Measurements from ENCODE around the gene OLA1. TPM values are rescaled to one million over a fixed set of nuclear protein-coding genes. Genes with fewer than 3 reads are reported as not detected.

OLA1 gene
- total and polyA plus RNA-seq, 5 donors: 66.9 to 84.4 (median 73.6) TPM

DNA sequence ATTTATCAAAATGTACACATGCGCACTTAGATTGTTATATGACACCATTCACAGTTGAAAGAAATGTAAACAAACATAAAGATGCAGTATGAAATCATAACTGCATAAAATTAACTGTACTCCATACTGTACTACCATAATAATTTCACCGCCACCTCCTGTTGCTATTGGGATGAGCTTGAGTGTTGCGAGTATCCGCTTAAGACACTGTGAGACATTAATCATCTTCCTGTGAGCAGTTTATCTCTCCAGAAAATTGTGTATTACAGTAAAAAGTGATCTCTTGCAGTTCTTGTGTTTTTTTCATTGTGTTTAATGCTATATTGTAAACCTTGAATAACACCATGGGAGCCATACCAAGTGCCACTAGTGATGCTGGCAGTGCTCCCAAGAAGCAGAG, 46.1 kb downstream of the OLA1 start:
- ATAC-seq: no peak
- H3K27me3 ChIP-seq (ENCODE audit: control insufficient read depth, insufficient read depth): no peaks in the 10 kb centered on the region
- no peaks in the 10 kb centered on the region for H3K4me1 ChIP-seq (ENCODE audit: control insufficient read depth, insufficient read depth, low read length)
- intact Hi-C loops (cut with DNase I): no loop called here
- 98% methylated on average over 4 of the region's 4 CpGs for WGBS
- no peak overlapping the region for H3K4me3 ChIP-seq (ENCODE audit: low read length)
- no peaks in the 10 kb centered on the region for H3K9me3 ChIP-seq (ENCODE audit: control insufficient read depth, low read length)
- H3K27ac ChIP-seq (ENCODE audit: low read length): no peak overlapping the region
- no peak for DNase-seq

DNA sequence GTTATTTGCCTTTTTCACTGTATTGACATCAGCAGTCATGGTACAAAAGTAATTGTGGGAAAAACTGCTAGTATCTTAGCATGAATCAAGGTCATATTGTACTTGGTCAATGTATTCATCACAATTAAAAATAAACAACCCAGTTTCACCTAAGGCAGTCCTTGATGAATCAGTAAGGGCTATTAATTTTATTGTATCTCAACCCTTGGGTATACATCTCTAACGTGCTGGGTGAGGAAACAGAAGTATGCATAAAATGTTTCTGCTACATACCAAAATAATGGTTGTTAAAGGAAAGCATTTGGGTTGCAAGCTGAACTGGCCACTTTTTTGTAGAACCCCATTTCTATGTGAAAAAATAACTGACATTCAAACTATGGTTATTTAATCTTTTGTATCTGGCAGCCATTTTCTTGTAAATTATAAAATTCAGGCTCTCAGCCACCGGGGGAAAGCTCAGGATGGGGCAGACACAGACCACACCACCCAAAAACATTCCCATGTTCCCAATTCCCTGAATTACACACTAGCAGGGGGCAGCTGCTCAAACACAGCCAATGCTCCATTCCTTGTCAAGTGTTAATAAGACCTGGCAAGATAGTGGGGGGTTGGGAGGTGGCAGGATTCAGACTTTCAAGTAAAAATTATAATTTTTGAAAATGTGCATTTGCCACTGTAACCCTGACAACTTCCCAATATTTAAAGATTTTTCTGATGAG, 49.3 kb downstream of the OLA1 start:
- Histone ChIP-seq H3K27ac (ENCODE audit: low read length) (no peak overlapping the region), H3K27me3 (ENCODE audit: control insufficient read depth, insufficient read depth) (no peaks in the 10 kb centered on the region), H3K9me3 (ENCODE audit: control insufficient read depth, low read length) (no peaks in the 10 kb centered on the region), H3K4me1 (ENCODE audit: control insufficient read depth, insufficient read depth, low read length) (no peaks in the 10 kb centered on the region), H3K4me3 (ENCODE audit: low read length) (no peak overlapping the region)
- intact Hi-C loops (cut with DNase I): no loop called here
- DNase-seq (no peak), ATAC-seq (no peak)
- 81% methylated on average over 2 of the region's 2 CpGs for WGBS

DNA sequence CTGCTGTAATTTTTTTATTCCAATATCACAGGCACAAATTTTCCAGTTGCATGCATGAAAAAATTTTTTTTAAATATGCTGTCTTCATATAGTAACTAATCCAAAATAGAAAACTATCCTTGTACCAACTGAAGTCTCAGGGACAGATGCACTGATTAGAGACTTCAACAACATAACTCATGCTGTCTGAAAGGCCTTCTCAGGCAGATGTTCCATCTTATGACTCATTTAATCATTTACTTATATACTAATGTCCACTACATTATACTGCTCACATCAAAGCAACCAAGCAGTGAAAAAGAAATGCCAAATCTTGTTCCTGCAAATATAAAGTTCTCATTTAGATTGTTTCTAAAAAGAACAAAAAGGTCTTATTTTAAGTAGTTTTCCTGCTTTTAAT, 53.1 kb downstream of the OLA1 start:
- intact Hi-C loops (cut with DNase I): no loop called here
- no peaks in the 10 kb centered on the region for H3K4me1 ChIP-seq (ENCODE audit: control insufficient read depth, insufficient read depth, low read length)
- no peaks in the 10 kb centered on the region for H3K9me3 ChIP-seq (ENCODE audit: control insufficient read depth, low read length)
- no peaks in the 10 kb centered on the region for H3K27me3 ChIP-seq (ENCODE audit: control insufficient read depth, insufficient read depth)
- H3K27ac ChIP-seq (ENCODE audit: low read length): no peak overlapping the region
- ATAC-seq (no peak), DNase-seq (no peak)
- no peak overlapping the region for H3K4me3 ChIP-seq (ENCODE audit: low read length)

DNA sequence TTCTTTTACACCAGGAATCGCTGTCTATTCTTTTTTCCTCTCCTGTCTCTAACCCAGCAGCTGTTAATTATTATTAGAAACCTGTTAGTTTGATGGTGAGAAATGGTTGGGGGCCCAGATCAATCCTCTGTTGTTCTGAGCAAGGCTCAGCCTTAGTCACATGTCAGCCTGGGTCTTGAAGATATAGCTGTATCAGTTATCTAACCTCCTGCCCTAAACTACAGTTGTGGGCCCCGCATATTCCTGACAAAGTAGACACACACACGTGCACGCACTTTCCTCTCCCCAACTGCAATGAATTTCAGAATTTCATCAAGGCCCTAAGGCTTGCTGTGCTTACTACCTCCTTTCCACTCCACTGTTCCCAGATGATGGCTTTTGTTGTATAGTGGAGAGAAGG, 54.6 kb downstream of the OLA1 start:
- ATAC-seq: no peak
- WGBS: 95% methylated on average over 4 of the region's 4 CpGs

DNA sequence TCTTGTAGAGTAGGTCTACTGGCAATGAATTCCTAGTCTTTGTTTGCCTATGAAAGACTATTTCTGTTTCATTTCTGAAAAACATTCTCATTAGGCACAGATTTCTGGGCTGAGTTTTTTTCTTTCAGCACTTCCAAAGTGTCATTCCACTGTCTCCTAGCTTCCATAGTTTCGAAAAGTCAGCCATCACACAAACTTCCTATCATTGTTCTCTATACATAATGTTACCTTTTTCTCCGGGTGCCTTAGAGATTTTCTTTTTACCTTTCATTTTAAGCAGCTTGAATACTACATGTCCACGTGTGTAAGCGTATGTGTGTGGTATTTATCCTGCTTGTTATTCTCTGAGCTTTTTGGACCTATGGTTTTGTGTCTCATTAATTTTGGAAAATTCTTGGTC, 55.7 kb downstream of the OLA1 start:
- WGBS: 92% methylated on average over 4 of the region's 4 CpGs
- no peaks in the 10 kb centered on the region for H3K9me3 ChIP-seq (ENCODE audit: control insufficient read depth, low read length)
- H3K4me3 ChIP-seq (ENCODE audit: low read length): no peak overlapping the region
- H3K27me3 ChIP-seq (ENCODE audit: control insufficient read depth, insufficient read depth): no peaks in the 10 kb centered on the region
- DNase-seq (no peak), ATAC-seq (no peak)
- no peak overlapping the region for H3K27ac ChIP-seq (ENCODE audit: low read length)
- no peaks in the 10 kb centered on the region for H3K4me1 ChIP-seq (ENCODE audit: control insufficient read depth, insufficient read depth, low read length)
- intact Hi-C loops (cut with DNase I): no loop called here

More for the DNA sequence above, 54.6 kb downstream of the OLA1 start:
- H3K27ac ChIP-seq (ENCODE audit: low read length): no peak overlapping the region
- H3K9me3 ChIP-seq (ENCODE audit: control insufficient read depth, low read length): no peaks in the 10 kb centered on the region
- no peak overlapping the region for H3K4me3 ChIP-seq (ENCODE audit: low read length)
- DNase-seq: no peak
- H3K27me3 ChIP-seq (ENCODE audit: control insufficient read depth, insufficient read depth): no peaks in the 10 kb centered on the region
- H3K4me1 ChIP-seq (ENCODE audit: control insufficient read depth, insufficient read depth, low read length): no peaks in the 10 kb centered on the region
- intact Hi-C loops (cut with DNase I): no loop called here

DNA sequence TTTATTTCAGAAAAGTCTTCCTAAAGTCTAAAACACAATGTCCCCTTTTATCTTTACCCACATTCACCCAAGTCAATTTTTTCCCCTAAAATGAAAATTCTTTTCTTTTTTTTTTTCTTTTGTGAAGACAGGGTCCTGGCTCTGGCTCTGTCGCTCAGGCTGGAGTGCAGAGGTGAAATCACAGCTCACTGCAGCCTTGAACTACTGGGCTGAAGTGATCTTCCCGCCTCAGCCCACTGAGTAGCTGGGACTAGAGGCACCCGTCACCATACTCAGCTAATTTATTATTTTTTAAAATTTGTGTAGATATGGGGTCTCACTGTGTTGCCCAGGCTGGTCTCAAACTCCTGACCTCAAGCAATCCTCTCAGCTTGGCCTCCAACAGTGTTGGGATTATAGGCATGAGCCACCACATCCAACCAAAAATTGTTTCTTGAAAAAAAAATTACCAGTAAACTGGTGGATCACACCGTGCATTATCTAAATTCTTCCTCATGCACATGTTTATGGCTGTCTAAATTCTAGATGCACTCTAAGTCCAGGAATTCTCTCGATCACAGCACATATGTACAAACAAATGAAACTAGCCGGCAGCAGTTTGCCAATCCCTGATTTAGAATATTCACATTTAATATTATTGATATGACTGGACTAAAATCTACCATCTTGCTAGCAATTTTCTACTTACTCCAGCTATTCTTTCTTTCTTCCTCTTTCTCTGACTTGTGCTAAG, 56.8 kb downstream of the OLA1 start:
- 98% methylated on average over 6 of the region's 6 CpGs for WGBS
- DNase-seq: no peak
- Histone ChIP-seq H3K27me3 (ENCODE audit: control insufficient read depth, insufficient read depth) (no peaks in the 10 kb centered on the region), H3K4me1 (ENCODE audit: control insufficient read depth, insufficient read depth, low read length) (no peaks in the 10 kb centered on the region), H3K9me3 (ENCODE audit: control insufficient read depth, low read length) (no peaks in the 10 kb centered on the region), H3K27ac (ENCODE audit: low read length) (no peak overlapping the region), H3K4me3 (ENCODE audit: low read length) (no peak overlapping the region)
- intact Hi-C loops (cut with DNase I): no loop called here
- no peak for ATAC-seq

DNA sequence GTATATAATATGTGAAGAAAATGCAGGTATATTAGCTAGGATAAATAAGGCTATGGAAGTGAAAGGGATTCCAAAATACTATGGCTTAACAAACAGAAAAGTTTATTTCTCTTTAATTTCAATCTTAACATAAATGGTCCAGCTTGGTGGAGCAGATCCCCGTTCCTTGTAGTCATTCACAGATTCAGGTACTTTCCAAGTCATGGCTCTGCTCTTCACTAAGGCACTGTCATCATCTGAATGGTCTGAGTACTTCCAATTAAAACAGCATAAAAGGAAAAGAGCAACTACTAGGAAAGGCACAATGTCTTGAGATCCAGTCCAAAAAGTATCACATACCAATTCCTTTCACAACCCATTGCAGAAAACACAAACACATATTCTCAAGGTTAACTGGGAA, 63.4 kb downstream of the OLA1 start:
- no peak overlapping the region for H3K27ac ChIP-seq (ENCODE audit: low read length)
- H3K9me3 ChIP-seq (ENCODE audit: control insufficient read depth, low read length): no peaks in the 10 kb centered on the region
- no peak for DNase-seq
- H3K4me3 ChIP-seq (ENCODE audit: low read length): no peak overlapping the region
- no peaks in the 10 kb centered on the region for H3K27me3 ChIP-seq (ENCODE audit: control insufficient read depth, insufficient read depth)
- no peak for ATAC-seq
- intact Hi-C loops (cut with DNase I): no loop called here
- 90% methylated on average over 1 of the region's 1 CpG for WGBS
- H3K4me1 ChIP-seq (ENCODE audit: control insufficient read depth, insufficient read depth, low read length): no peaks in the 10 kb centered on the region

DNA sequence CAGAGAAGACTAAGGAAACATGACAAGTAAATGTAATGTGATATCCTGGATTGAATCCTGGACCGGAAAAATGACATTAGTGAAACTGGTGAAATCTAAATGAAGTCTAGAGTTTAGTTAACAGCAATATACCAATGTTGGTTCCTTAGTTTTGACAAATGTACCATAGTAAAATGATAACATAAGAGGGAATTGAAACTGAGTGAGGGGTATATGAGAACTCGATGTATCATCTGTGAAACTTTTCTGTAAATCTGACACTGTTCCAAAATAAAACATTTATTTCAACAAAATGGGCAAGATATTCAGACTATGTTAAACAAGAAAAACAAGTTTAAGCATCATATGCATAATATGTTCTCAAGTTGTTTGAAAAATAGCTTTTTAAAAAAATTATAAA, 63.8 kb downstream of the OLA1 start:
- Histone ChIP-seq H3K4me3 (ENCODE audit: low read length) (no peak overlapping the region), H3K4me1 (ENCODE audit: control insufficient read depth, insufficient read depth, low read length) (no peaks in the 10 kb centered on the region), H3K27ac (ENCODE audit: low read length) (no peak overlapping the region), H3K9me3 (ENCODE audit: control insufficient read depth, low read length) (no peaks in the 10 kb centered on the region), H3K27me3 (ENCODE audit: control insufficient read depth, insufficient read depth) (no peaks in the 10 kb centered on the region)
- intact Hi-C loops (cut with DNase I): no loop called here
- ATAC-seq (no peak), DNase-seq (no peak)
- WGBS: 90% methylated on average over 2 of the region's 2 CpGs

DNA sequence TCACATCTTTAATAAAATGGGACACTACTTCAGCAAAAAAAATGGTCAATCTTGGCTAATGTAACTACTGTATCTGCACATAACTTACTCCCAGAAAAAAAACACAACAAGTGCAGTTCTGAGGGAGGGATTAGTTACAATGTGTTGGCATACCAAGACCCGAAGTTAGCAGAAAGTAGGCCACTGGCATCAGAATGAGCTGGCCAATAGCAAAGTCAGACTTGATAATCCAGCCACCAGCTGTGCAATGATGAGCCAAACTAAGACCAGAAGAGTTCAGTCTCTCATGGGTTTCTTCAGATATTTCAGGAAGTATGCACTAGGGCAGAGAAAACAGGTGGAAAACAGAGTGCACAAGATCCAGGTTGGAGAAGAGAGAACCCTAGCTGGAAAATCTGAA, 65.3 kb downstream of the OLA1 start:
- no peaks in the 10 kb centered on the region for H3K27me3 ChIP-seq (ENCODE audit: control insufficient read depth, insufficient read depth)
- 81% methylated on average over 1 of the region's 1 CpG for WGBS

DNA sequence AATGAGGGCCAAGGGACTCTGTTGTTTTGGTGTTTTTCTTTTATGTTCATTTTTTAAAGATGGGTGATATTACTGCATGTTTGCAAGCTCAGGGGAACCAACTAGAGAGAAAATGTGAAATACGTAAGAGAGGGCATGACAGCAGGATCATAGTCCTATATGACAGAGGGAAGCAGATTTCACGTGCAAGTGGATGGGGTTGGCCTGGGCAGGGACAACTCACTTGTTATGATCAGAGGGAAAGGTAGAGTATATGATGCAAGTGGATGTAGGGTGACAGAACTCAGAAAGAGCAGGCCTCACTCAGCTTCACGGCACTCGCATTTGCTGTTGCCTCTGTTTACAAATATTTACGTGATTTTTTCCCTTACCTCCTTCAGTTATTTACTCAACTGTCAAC, 67.0 kb downstream of the OLA1 start:
- Histone ChIP-seq H3K4me1 (ENCODE audit: control insufficient read depth, insufficient read depth, low read length) (no peaks in the 10 kb centered on the region), H3K27me3 (ENCODE audit: control insufficient read depth, insufficient read depth) (no peaks in the 10 kb centered on the region), H3K27ac (ENCODE audit: low read length) (no peak overlapping the region), H3K4me3 (ENCODE audit: low read length) (no peak overlapping the region), H3K9me3 (ENCODE audit: control insufficient read depth, low read length) (no peaks in the 10 kb centered on the region)
- intact Hi-C loops (cut with DNase I): no loop called here
- 97% methylated on average over 5 of the region's 5 CpGs for WGBS
- DNase-seq: no peak
- no peak for ATAC-seq

More for the DNA sequence above, 65.3 kb downstream of the OLA1 start:
- Histone ChIP-seq H3K4me1 (ENCODE audit: control insufficient read depth, insufficient read depth, low read length) (no peaks in the 10 kb centered on the region), H3K9me3 (ENCODE audit: control insufficient read depth, low read length) (no peaks in the 10 kb centered on the region), H3K27ac (ENCODE audit: low read length) (no peak overlapping the region), H3K4me3 (ENCODE audit: low read length) (no peak overlapping the region)
- DNase-seq (no peak), ATAC-seq (no peak)
- intact Hi-C loops (cut with DNase I): no loop called here

DNA sequence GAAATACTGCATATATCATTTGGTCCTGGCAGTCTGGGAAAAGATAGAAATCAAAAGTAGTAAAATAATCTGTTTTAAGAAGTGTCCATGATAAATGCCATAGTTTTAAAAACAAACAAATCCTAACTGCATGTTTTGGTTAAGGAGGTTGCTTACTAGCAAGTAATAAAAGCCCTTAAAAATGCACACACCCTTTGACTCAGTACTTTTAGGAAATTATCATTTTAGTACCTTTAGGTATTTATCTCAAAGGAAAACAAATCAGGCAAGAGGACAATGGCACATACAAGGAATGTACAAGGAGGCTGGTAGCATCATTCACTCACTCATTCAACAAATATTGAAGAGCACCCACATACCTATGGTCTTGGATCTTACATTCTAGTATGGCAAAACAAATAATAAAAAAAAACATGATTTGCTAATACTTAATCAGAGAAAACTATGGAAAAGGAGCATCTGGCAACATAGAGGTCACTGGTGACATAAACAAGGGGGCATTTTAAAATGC, 67.6 kb downstream of the OLA1 start:
- no peaks in the 10 kb centered on the region for H3K9me3 ChIP-seq (ENCODE audit: control insufficient read depth, low read length)
- no peak overlapping the region for H3K4me3 ChIP-seq (ENCODE audit: low read length)
- no peak overlapping the region for H3K27ac ChIP-seq (ENCODE audit: low read length)
- no peaks in the 10 kb centered on the region for H3K4me1 ChIP-seq (ENCODE audit: control insufficient read depth, insufficient read depth, low read length)
- no peaks in the 10 kb centered on the region for H3K27me3 ChIP-seq (ENCODE audit: control insufficient read depth, insufficient read depth)
- DNase-seq (no peak), ATAC-seq (no peak)
- intact Hi-C loops (cut with DNase I): no loop called here

All from right cardiac atrium (tissue), 5 donors.